Measurements from ENCODE around the gene ARL15. TPM values are rescaled to one million over a fixed set of nuclear protein-coding genes. Genes with fewer than 3 reads are reported as not detected.

ARL15 gene
- total and polyA plus RNA-seq, 2 of the 8 experiments (the other 6 are each of a cell fraction or from before 2014, with no cell fraction given) = 9.9 to 21.2 TPM

- Histone ChIP-seq H4K91ac (replicated peaks; ENCODE audit: insufficient read length, low read length) (no peak overlapping the region), H3K4ac (replicated peaks; ENCODE audit: insufficient read length, low read depth, low read length) (no peak overlapping the region), H3K4me3 (ENCODE audit: extremely low read depth in 1 of 4, insufficient read depth in 2 of 4, low read depth in 3 of 4, low read length in 4 of 4) (no peak overlapping the region), H3K14ac (ENCODE audit: insufficient read length) (no peak overlapping the region), H4K5ac (ENCODE audit: insufficient read length, low read depth, low read length) (no peak overlapping the region), H3K23ac (ENCODE audit: insufficient read length) (no peak overlapping the region), H3K27me3 (replicated peaks in 1 of 4; ENCODE audit: control insufficient read depth in 3 of 4, extremely low read depth in 1 of 4, insufficient read depth in 3 of 4, low read length in 3 of 4) (no peaks in the 10 kb centered on the region), H3K23me2 (ENCODE audit: low read depth, low read length) (no peaks in the 10 kb centered on the region), H2AFZ (ENCODE audit: low read length) (no peak overlapping the region), H2BK20ac (ENCODE audit: low read length) (no peak overlapping the region), H2BK120ac (replicated peaks; ENCODE audit: low read depth, low read length) (no peak overlapping the region), H3K27ac (ENCODE audit: low read depth, low read length) (no peak overlapping the region; the same call in 1 of the 2 replicates), H3K4me2 (ENCODE audit: insufficient read depth in 1 of 2, low read depth in 2 of 2, low read length in 2 of 2) (0 out of 4 replicates have a peak overlapping the region, but pooled peaks have one; percentile 22 to 23), H4K20me1 (replicated peaks in 1 of 2; ENCODE audit: control insufficient read depth in 1 of 2, insufficient read depth in 2 of 2, low read length in 2 of 2) (no peaks in the 10 kb centered on the region), H3K18ac (ENCODE audit: extremely low read depth, low read length) (no peak overlapping the region), H3K9me3 (ENCODE audit: insufficient read depth in 2 of 2, low read depth in 1 of 2, low read length in 1 of 2) (no peaks in the 10 kb centered on the region), H4K8ac (ENCODE audit: extremely low read depth, insufficient read depth, low read length) (no peak overlapping the region), H2AK5ac (ENCODE audit: low read depth, low read length) (no peak overlapping the region), H3K36me3 (ENCODE audit: control insufficient read depth in 2 of 4, insufficient read depth in 4 of 4, low read length in 3 of 4) (no peaks in the 10 kb centered on the region), H2BK5ac (ENCODE audit: low read depth, low read length) (no peak overlapping the region), H3K4me1 (replicated peaks in 1 of 4; ENCODE audit: control insufficient read depth in 3 of 4, insufficient read depth in 4 of 4, low read length in 3 of 4) (peaks cover 0 to 8% (median 3%) of the 10 kb centered on the region in 4 experiments; a peak in 5 of 7 replicates), H3K79me1 (ENCODE audit: low read depth, low read length) (no peaks in the 10 kb centered on the region; the same call in 1 of the 2 replicates), H2BK12ac (ENCODE audit: low read depth, low read length) (no peak overlapping the region), H2BK15ac (ENCODE audit: low read length) (no peak overlapping the region), H3K56ac (replicated peaks; ENCODE audit: insufficient read length, low read depth, low read length) (no peak overlapping the region), H3K79me2 (ENCODE audit: control insufficient read depth in 1 of 2, insufficient read depth in 2 of 2, low read length in 2 of 2) (peaks cover 0 to 53% of the 10 kb centered on the region in 2 experiments; a peak in 2 of 4 replicates), H3K9ac (replicated peaks in 1 of 4; ENCODE audit: extremely low read depth in 1 of 4, low read depth in 3 of 4, low read length in 3 of 4) (peak overlapping the region in 1 of 4 experiments; percentile 39; a peak in 2 of 7 replicates)
- DNase-seq (ENCODE audit: low read depth in 1 of 2, low spot score in 2 of 2) = no peak
- WGBS, 2 experiments (ENCODE audit: extremely low coverage in 1 of 2, insufficient coverage in 1 of 2, insufficient read length in 1 of 2, insufficient replicate concordance in 2 of 2, low coverage in 1 of 2, low lambda C conversion rate in 2 of 2, missing lambda C conversion rate in 1 of 2) = 62% methylated on average over 10 of the region's 10 CpGs; no CpG with 5 or more reads in 1 of the 2 experiments
- TF ChIP-seq SRF (IDR thresholded peaks at IDR 0.05; ENCODE audit: low read depth, low read length) = peak; percentile 78; the same call in 1 of the 2 replicates
- TF ChIP-seq, protein P1, sequence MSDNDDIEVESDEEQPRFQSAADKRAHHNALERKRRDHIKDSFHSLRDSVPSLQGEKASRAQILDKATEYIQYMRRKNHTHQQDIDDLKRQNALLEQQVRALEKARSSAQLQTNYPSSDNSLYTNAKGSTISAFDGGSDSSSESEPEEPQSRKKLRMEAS (IDR thresholded peaks at IDR 0.05) = no peak
- TF ChIP-seq CBX8 (IDR thresholded peaks at IDR 0.05; ENCODE audit: borderline replicate concordance, low read depth, low read length) = no peak
- no peak for TF ChIP-seq NANOG (IDR thresholded peaks at IDR 0.05; ENCODE audit: insufficient read depth, low read depth, low read length, poor library complexity, severe bottlenecking)
- peak; percentile 72 for FAIRE-seq
- POLR2A ChIA-PET (ENCODE audit: partially characterized antibody) = interaction anchor here (2.2 kb wide), 1 partner anchor 25 kb away, joined by 9 read pairs; the partner anchor contains the start of gene ARL15
- CTCF ChIA-PET (ENCODE audit: partially characterized antibody) = interaction anchor here (0.7 kb wide), 1 partner anchor 57 kb away, joined by 3 read pairs; no protein-coding TSS in a partner anchor
Observed at GRCh38 chr5:54285686-54286085, 24.7 kb downstream of the ARL15 start.

Measured in H1 (cell line).